GM19043 (cell line): ENCODE results near the gene CD44.
"Not testable (repeated sequence)": the region's sequence is repeated elsewhere in the genome, so short reads cannot be mapped to it uniquely, and the experiment has no call there.

Experiments
- ATAC-seq: cut with Tn5 transposase; IDR thresholded peaks from one replicate; pipeline ENCODE4 v1.9.1; 2021; ENCODE audit warnings: low read depth; ENCODE audit not compliant: unreplicated experiment

The CD44 gene

GRCh38 chr11:35138943-35139721 is at the start of gene CD44:
CD44 (plus strand) TSS chr11:35139171; CDS start chr11:35139304, 133 bp downstream.
- ATAC-seq = peak; percentile 32

DNA sequence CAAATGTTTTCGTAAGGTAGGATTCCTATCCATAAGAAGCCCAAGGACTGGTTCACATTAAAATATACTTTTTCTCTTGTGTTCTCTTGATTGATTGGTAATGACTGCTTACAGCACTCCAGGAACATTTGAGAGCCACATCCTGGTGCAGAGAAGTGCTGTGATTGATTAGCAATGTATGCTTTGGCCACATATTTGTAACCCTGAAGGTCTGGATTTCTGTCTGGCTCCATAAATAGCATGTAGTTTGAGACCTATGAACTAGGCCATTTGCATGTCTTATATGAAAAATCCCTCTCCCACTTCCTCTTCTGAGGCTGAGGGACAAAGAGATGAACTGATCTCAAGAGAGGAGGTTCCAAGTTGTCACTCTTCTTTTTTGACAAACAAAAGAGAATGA is 49.3 kb upstream of the CD44 start:
- ATAC-seq = peak; percentile 72

DNA sequence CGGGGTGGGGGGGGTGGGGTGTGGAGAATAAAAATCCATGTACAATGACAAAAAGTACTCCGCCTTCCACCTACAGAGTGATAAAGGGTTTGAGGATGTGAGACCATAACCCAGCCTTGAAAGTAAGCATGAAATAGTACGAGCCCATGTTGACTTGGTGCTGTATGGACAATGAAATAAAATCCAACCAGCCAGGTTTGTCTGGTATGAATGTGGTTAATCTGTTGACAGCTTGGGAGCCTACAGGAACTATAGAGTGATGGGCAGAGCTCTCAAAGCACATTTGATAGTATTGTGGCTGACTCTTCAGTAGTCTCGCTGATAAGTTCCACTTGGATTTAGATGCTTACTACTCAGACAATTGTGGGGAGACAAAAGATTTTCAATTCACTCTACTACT is 48.8 kb upstream of the CD44 start:
- peak; percentile 32 for ATAC-seq

- ATAC-seq = not testable (repeated sequence)
Measured at GRCh38 chr11:35090991-35091390, 48.0 kb upstream of the CD44 start.

GRCh38 chr11:35096723-35097122 is 42.2 kb upstream of the CD44 start:
- no peak for ATAC-seq

- no peak for ATAC-seq
Measured at GRCh38 chr11:35097814-35098455, 41.0 kb upstream of the CD44 start.

GRCh38 chr11:35098855-35099254 is 40.1 kb upstream of the CD44 start:
- ATAC-seq = no peak

DNA sequence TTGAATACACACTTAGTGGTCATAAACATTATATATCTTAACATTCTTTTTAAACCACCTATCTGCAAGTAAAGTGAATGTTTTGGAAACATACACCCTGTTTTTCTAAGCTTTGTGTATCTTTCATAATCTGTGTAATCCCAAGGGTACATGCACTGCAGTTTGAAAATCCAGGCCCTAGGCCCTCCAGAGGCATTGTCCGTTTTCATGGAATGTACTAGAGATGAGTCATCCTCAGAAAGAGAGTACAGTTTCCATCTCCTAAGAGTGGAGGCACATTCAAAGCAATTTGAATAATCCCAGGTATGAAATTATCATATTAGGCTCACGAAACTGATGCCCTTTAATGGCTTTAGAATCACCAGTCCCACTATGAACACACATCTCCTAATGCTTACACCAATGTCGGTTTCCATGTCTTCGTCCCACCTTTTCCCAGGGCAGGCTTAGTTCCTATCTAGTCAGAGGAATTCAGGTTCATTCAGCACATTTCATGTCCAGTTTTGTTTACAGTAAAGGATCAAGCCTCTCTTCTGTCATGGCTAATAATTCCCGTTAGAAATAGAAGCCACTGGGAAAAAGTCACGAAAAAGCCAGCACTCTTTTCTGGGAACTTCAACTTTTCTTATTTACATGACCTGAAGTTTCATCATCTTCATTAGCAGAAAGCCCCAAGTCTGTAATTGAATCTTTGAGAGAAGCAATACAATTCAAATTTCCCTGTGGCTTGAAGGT is 39.5 kb upstream of the CD44 start:
- ATAC-seq = no peak

GRCh38 chr11:35100013-35100383 is 39.0 kb upstream of the CD44 start:
- no peak for ATAC-seq

- no peak for ATAC-seq
Measured at GRCh38 chr11:35101223-35101622, 37.7 kb upstream of the CD44 start.

GRCh38 chr11:35102267-35102666 is 36.7 kb upstream of the CD44 start:
- no peak for ATAC-seq

GRCh38 chr11:35103366-35104208 is 35.4 kb upstream of the CD44 start:
- ATAC-seq = no peak

DNA sequence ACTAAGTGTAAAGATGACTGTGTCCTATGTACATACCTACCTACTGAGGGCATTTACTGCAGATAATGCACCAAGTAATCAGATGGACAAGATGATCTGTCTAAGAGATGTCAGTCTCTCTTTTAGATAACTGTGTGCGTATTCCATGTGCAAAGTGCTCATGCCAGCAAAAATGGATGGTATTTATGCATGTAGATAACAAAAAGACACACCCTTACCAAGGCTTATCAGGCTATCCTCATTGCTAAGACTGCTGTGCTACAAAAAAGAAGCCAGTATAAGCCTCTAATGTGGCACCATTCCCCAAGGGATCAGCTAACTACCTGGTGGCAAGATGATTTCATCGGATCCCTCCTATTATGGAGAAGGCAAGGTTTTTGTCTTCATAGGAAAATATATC is 34.3 kb upstream of the CD44 start:
- ATAC-seq = no peak

DNA sequence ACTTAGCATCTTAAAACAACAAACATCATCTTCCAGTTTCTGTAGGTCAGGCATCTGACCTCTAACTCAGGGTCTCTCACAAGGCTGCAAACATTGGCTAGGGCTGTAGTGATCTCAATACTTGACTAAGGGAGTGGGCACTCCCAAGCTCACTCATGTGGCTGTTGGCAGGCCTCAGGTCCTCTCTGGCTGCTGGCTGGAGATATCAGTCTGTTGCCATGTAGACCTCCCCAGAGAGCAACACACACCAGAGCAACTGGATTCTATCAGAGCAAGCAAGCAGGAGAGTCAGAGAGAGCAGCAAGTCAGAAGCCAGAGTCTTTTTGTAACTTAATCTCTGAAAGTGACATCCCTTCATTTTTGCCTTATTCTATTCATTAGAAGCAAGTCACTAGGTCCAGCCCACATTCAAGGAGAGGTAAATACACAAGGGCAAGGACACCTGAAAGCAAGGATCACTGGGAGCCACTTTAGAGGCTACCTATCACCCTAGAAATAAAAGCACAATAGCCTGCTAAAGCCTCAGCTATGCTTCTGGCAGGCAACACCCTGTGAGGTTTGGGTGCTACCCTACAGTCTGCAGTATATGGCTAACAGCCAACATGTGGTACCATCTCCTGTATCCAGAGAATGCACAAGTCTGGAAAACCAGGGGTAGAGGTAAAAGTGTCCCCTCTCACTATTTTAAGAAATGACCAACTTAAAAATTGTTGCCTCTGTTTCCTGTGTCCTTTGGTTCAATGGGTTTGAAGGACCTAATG is 33.5 kb upstream of the CD44 start:
- no peak for ATAC-seq

DNA sequence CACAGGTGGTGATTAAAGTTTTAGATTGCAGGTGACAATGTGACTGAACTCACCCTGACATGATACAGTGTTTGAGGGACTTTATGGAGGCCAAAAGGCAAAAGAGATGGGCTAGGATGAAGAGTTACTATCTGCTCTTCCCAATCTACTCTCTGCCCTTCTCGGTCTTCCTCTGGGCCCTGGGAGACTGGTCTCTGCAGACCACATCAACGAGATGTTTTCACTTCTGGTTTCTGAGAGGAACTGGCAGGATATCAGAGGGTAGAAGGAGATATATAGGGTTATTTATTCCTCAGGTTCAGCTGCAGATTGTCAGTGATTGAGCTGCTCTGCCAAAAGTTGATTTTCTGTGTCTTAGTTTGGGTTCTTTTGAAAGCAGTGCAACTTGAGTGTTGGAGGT is 32.4 kb upstream of the CD44 start:
- peak; percentile 68 for ATAC-seq

- no peak for ATAC-seq
Measured at GRCh38 chr11:35107861-35108260, 31.1 kb upstream of the CD44 start.

- ATAC-seq = not testable (repeated sequence)
Measured at GRCh38 chr11:35108336-35108735, 30.6 kb upstream of the CD44 start.

GRCh38 chr11:35109041-35109440 is 29.9 kb upstream of the CD44 start:
- ATAC-seq = no peak

GRCh38 chr11:35109827-35110226 is 29.1 kb upstream of the CD44 start:
- no peak for ATAC-seq
